Measurements from ENCODE around the gene TUBB2B.
A peak's percentile ranks its signal among the peaks of the same experiment; 100 is the strongest.

TUBB2B gene

GRCh38 chr6:3270258-3270657 lies 42.8 kb upstream of the TUBB2B start:
- no peak for DNase-seq (ENCODE audit: low read depth)
- TF ChIP-seq CTCF (IDR thresholded peaks at IDR 0.05; ENCODE audit: insufficient read depth, low read depth, low read length, missing control alignments) = no peak
- H3K4me3 ChIP-seq (ENCODE audit: low read length) = no peak overlapping the region

- DNase-seq (ENCODE audit: low read depth) = no peak
- H3K4me3 ChIP-seq (ENCODE audit: low read length) = no peak overlapping the region
- no peak for TF ChIP-seq CTCF (IDR thresholded peaks at IDR 0.05; ENCODE audit: insufficient read depth, low read depth, low read length, missing control alignments)
Observed at GRCh38 chr6:3269281-3269975, 42.0 kb upstream of the TUBB2B start.

GRCh38 chr6:3268680-3269079 lies 41.2 kb upstream of the TUBB2B start:
- no peak for TF ChIP-seq CTCF (IDR thresholded peaks at IDR 0.05; ENCODE audit: insufficient read depth, low read depth, low read length, missing control alignments)
- H3K4me3 ChIP-seq (ENCODE audit: low read length) = no peak overlapping the region
- DNase-seq (ENCODE audit: low read depth) = no peak

GRCh38 chr6:3267162-3267561 lies 39.7 kb upstream of the TUBB2B start:
- peak; percentile 22 for DNase-seq (ENCODE audit: low read depth)
- TF ChIP-seq CTCF (IDR thresholded peaks at IDR 0.05; ENCODE audit: insufficient read depth, low read depth, low read length, missing control alignments) = no peak
- no peak overlapping the region for H3K4me3 ChIP-seq (ENCODE audit: low read length)

GRCh38 chr6:3266170-3266569 lies 38.7 kb upstream of the TUBB2B start:
- TF ChIP-seq CTCF (IDR thresholded peaks at IDR 0.05; ENCODE audit: insufficient read depth, low read depth, low read length, missing control alignments) = no peak
- no peak overlapping the region for H3K4me3 ChIP-seq (ENCODE audit: low read length)
- no peak for DNase-seq (ENCODE audit: low read depth)

GRCh38 chr6:3265671-3266070 lies 38.2 kb upstream of the TUBB2B start:
- no peak for DNase-seq (ENCODE audit: low read depth)
- no peak for TF ChIP-seq CTCF (IDR thresholded peaks at IDR 0.05; ENCODE audit: insufficient read depth, low read depth, low read length, missing control alignments)
- H3K4me3 ChIP-seq (ENCODE audit: low read length) = no peak overlapping the region

- no peak overlapping the region for H3K4me3 ChIP-seq (ENCODE audit: low read length)
- DNase-seq (ENCODE audit: low read depth) = no peak
- TF ChIP-seq CTCF (IDR thresholded peaks at IDR 0.05; ENCODE audit: insufficient read depth, low read depth, low read length, missing control alignments) = no peak
Observed at GRCh38 chr6:3264356-3264755, 36.9 kb upstream of the TUBB2B start.
